ENCODE results near the gene UBE2G1.

UBE2G1 gene, protein sequence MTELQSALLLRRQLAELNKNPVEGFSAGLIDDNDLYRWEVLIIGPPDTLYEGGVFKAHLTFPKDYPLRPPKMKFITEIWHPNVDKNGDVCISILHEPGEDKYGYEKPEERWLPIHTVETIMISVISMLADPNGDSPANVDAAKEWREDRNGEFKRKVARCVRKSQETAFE

GRCh38 chr17:4366327-4367063 is at the start of gene UBE2G1:
Gene UBE2G1, minus strand, starts transcription at chr17:4366675. Its CDS starts 359 bp downstream, at chr17:4366316.
- Mint-ChIP-seq H3K27me3 (ENCODE audit: low read depth) (no peaks in the 10 kb centered on the region), H3K27ac (peak within 1 kb of the TSS; percentile 93), H3K4me1 (ENCODE audit: low read depth) (peaks cover 21% of the 10 kb centered on the region), H3K9me3 (no peaks in the 10 kb centered on the region), H3K4me3 (peak within 1 kb of the TSS; percentile 77), H3K36me3 (ENCODE audit: low read depth) (peaks cover 10% of the 10 kb centered on the region)

DNA sequence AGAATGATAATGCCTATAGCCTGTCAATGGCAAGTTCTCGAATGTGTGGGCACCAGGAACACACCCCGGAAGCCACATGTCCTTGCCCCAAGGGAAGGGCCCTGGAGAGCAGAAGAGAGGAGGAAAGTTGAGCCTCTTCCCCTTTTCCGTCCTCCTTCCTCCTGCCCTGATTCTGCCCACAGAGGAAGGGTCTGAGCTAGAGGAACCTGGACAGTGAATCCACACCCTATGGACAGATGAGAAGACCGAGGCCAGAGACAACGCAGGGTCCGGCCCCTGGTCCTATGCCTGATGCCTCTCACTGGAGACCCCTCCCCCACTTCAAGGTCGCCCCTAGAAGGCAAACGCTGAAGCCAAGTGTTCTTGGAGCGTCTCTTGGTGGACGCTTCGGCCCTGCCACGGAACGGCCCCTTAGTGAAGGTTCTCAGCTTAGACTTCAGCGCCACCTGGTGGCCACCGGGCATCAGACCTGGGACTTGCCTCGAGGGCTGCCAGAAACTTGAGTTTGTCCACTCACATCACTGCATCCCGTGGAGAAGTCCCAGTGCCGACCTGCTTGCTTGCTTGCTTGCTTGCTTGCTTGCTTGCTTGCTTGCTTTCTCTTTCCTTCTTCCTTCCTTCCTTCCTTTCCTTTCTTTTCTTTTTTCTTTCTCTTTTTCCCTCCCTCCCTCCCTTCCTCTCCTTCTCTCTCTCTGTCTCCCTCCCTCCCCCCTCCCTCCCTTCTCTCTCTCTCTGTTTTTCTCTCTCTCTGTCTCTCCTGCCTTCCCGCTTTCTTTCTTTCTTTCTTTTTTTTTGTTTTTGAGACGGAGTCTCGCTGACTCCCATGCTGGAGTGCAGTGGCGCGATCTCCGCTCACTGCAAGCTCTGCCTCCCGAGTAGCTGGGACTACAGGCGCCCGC is 46.7 kb upstream of the UBE2G1 start:
- H3K27me3 Mint-ChIP-seq (ENCODE audit: low read depth) = peaks cover 4% of the 10 kb centered on the region
- no peaks in the 10 kb centered on the region for H3K9me3 Mint-ChIP-seq
- peak overlapping the region; percentile 42 for H3K4me3 Mint-ChIP-seq
- H3K36me3 Mint-ChIP-seq (ENCODE audit: low read depth) = no peaks in the 10 kb centered on the region
- H3K27ac Mint-ChIP-seq = peak overlapping the region; percentile 65
- peaks cover 5% of the 10 kb centered on the region for H3K4me1 Mint-ChIP-seq (ENCODE audit: low read depth)

DNA sequence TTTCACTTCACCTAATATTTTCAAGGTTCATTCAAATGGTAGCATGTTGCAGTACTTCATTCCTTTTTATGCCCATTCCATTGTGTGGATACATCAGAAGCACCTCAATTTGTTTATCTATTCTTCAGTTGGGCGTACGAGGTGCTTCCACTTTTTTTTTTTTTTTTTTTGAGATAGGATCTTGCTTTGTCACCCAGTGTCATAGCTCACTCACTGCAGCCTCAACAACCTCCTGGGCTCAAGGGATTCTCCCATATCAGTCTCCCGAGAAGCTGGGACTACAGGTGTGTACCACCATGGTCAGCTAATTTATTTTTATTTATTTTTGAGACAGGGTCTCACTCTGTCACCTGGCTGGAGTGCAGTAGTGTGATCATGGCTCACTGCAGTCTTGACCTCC is 44.7 kb upstream of the UBE2G1 start:
- H3K4me1 Mint-ChIP-seq (ENCODE audit: low read depth) = peaks cover 5% of the 10 kb centered on the region
- no peaks in the 10 kb centered on the region for H3K9me3 Mint-ChIP-seq
- H3K27me3 Mint-ChIP-seq (ENCODE audit: low read depth) = peaks cover 4% of the 10 kb centered on the region
- no peak overlapping the region for H3K27ac Mint-ChIP-seq
- H3K4me3 Mint-ChIP-seq = no peak overlapping the region
- H3K36me3 Mint-ChIP-seq (ENCODE audit: low read depth) = no peaks in the 10 kb centered on the region

- H3K36me3 Mint-ChIP-seq (ENCODE audit: low read depth) = no peaks in the 10 kb centered on the region
- no peaks in the 10 kb centered on the region for H3K9me3 Mint-ChIP-seq
- peaks cover 5% of the 10 kb centered on the region for H3K4me1 Mint-ChIP-seq (ENCODE audit: low read depth)
- H3K27me3 Mint-ChIP-seq (ENCODE audit: low read depth) = peaks cover 2% of the 10 kb centered on the region
- no peak overlapping the region for H3K27ac Mint-ChIP-seq
- no peak overlapping the region for H3K4me3 Mint-ChIP-seq
These were observed 43.2 kb upstream of the UBE2G1 start for GRCh38 chr17:4409659-4410058.

- no peak overlapping the region for H3K4me3 Mint-ChIP-seq
- H3K27ac Mint-ChIP-seq = no peak overlapping the region
- H3K9me3 Mint-ChIP-seq = no peaks in the 10 kb centered on the region
- H3K36me3 Mint-ChIP-seq (ENCODE audit: low read depth) = no peaks in the 10 kb centered on the region
- H3K4me1 Mint-ChIP-seq (ENCODE audit: low read depth) = peaks cover 2% of the 10 kb centered on the region
- no peaks in the 10 kb centered on the region for H3K27me3 Mint-ChIP-seq (ENCODE audit: low read depth)
These were observed 41.4 kb upstream of the UBE2G1 start for GRCh38 chr17:4407851-4408250.

DNA sequence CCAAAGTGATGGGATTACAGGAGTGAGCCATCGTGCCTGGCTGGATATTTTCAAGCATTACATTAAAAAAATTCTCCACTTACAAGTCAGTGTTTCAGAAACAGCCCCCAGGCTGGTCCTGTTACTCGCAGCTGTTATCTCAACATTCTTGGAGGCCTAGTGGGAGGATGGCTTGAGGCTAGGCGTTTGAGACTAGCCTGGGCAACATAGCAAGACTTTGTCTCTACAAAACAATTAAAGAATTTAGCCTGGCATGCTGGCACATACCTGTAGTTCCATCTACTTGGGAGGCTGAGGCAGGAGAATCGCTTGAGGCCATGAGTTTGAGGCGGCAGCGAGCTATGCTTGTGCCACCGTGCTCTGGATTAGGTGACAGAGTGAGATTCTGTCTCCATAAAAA is 40.7 kb upstream of the UBE2G1 start:
- H3K4me1 Mint-ChIP-seq (ENCODE audit: low read depth) = peaks cover under 1% of the 10 kb centered on the region
- no peaks in the 10 kb centered on the region for H3K27me3 Mint-ChIP-seq (ENCODE audit: low read depth)
- H3K9me3 Mint-ChIP-seq = no peaks in the 10 kb centered on the region
- H3K36me3 Mint-ChIP-seq (ENCODE audit: low read depth) = no peaks in the 10 kb centered on the region
- H3K4me3 Mint-ChIP-seq = no peak overlapping the region
- no peak overlapping the region for H3K27ac Mint-ChIP-seq

GRCh38 chr17:4406386-4406785 is 39.9 kb upstream of the UBE2G1 start:
- Mint-ChIP-seq H3K4me1 (ENCODE audit: low read depth) (peaks cover 3% of the 10 kb centered on the region), H3K4me3 (no peak overlapping the region), H3K27me3 (ENCODE audit: low read depth) (no peaks in the 10 kb centered on the region), H3K27ac (no peak overlapping the region), H3K36me3 (ENCODE audit: low read depth) (no peaks in the 10 kb centered on the region), H3K9me3 (no peaks in the 10 kb centered on the region)

GRCh38 chr17:4405699-4406098 is 39.2 kb upstream of the UBE2G1 start:
- no peaks in the 10 kb centered on the region for H3K36me3 Mint-ChIP-seq (ENCODE audit: low read depth)
- H3K4me1 Mint-ChIP-seq (ENCODE audit: low read depth) = peaks cover 3% of the 10 kb centered on the region
- no peaks in the 10 kb centered on the region for H3K9me3 Mint-ChIP-seq
- no peak overlapping the region for H3K4me3 Mint-ChIP-seq
- H3K27ac Mint-ChIP-seq = no peak overlapping the region
- H3K27me3 Mint-ChIP-seq (ENCODE audit: low read depth) = no peaks in the 10 kb centered on the region

DNA sequence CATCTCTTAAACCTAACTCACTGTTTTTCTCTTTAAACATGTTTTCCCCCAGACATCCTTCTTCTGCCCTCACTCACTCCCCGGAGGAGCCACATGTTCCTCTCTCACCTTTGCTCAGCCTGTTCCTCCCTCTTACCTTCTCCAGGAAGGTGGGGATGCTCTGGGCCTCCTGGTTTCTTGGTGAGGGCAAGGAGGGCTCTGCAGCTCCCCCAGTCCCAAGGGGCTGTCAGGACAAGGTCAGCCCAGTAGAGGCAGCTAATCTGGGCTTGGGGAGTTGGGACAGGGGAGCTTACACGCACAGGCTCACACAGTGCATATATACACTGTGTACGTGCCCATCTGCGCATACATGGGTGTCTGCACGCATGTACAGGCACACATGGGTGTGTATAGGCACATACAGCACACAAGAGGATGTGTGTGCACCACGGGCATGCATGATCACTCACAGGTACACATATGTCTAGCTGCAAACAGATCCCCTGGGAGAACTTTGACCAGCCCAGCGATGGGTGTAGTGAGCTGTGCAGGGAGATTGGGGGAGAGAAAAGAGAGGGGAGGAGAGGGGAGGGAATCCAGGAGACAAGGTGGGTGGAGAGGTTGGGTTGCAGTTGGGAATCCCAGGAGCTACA is 38.7 kb upstream of the UBE2G1 start:
- Mint-ChIP-seq H3K27me3 (ENCODE audit: low read depth) (no peaks in the 10 kb centered on the region), H3K36me3 (ENCODE audit: low read depth) (no peaks in the 10 kb centered on the region), H3K9me3 (no peaks in the 10 kb centered on the region), H3K4me1 (ENCODE audit: low read depth) (peaks cover 3% of the 10 kb centered on the region), H3K27ac (no peak overlapping the region), H3K4me3 (no peak overlapping the region)

DNA sequence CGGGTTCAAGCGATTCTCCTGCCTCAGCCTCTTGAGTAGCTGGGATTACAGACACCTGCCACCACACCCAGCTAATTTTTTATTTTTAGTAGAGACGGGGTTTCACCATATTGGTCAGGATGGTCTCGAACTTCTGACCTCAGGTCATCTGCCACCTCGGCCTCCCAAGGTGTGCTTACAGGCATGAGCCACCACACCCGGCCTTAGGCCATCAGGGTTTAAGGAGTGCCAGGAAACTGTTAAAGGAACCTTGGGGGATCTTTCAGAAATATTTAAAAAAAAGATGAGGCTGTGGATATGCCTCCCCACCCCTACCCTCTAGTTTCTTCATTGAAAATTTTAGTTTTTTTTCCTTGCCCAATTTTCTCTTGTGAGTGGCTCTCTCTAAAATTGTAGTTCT is 31.4 kb upstream of the UBE2G1 start:
- H3K4me3 Mint-ChIP-seq = no peak overlapping the region
- no peak overlapping the region for H3K27ac Mint-ChIP-seq
- no peaks in the 10 kb centered on the region for H3K9me3 Mint-ChIP-seq
- no peaks in the 10 kb centered on the region for H3K27me3 Mint-ChIP-seq (ENCODE audit: low read depth)
- H3K4me1 Mint-ChIP-seq (ENCODE audit: low read depth) = peaks cover 22% of the 10 kb centered on the region
- no peaks in the 10 kb centered on the region for H3K36me3 Mint-ChIP-seq (ENCODE audit: low read depth)

DNA sequence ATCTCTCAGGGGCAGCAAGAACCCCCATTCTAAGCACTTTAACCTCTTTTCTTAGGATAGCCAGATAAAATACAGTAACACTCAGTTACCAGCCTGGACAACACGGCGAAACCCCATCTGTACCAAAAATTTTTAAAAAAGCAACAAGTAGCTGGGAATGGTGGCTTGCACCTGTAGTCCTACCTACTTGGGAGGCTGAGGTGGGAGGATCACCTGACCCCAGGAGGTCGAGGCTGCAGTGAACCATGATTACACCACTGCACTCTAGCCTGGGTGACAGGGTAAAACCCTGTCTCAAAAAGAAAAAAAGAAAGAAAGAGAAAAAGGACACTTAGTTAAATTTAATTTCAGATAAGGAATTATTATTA is 28.6 kb upstream of the UBE2G1 start:
- Mint-ChIP-seq H3K27me3 (ENCODE audit: low read depth) (no peaks in the 10 kb centered on the region), H3K36me3 (ENCODE audit: low read depth) (no peaks in the 10 kb centered on the region), H3K4me3 (no peak overlapping the region), H3K9me3 (no peaks in the 10 kb centered on the region), H3K27ac (no peak overlapping the region), H3K4me1 (ENCODE audit: low read depth) (peaks cover 22% of the 10 kb centered on the region)

GRCh38 chr17:4394208-4395110 is 28.0 kb upstream of the UBE2G1 start:
- H3K4me3 Mint-ChIP-seq = no peak overlapping the region
- H3K27me3 Mint-ChIP-seq (ENCODE audit: low read depth) = no peaks in the 10 kb centered on the region
- no peaks in the 10 kb centered on the region for H3K9me3 Mint-ChIP-seq
- H3K27ac Mint-ChIP-seq = no peak overlapping the region
- peaks cover 22% of the 10 kb centered on the region for H3K4me1 Mint-ChIP-seq (ENCODE audit: low read depth)
- H3K36me3 Mint-ChIP-seq (ENCODE audit: low read depth) = no peaks in the 10 kb centered on the region

DNA sequence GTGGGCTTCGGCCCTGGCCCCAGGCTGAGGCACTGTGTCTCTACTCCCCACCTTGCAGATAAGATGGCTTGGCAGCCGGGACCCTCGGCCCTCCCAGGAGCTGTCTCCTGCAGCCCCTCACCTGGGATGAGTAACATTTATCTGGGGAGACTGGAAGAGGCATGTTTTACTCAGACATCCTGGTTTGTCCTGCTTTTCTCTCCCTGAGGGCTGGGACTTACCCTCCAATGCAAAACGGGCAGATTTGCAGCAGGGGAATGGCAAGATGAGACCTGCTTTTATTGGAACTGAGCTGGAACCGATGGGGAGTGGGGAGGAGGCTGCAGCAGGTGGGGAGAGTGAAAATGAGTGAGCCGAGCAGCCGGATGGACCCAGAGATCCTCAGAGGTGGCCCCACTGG is 27.3 kb upstream of the UBE2G1 start:
- H3K9me3 Mint-ChIP-seq = no peaks in the 10 kb centered on the region

DNA sequence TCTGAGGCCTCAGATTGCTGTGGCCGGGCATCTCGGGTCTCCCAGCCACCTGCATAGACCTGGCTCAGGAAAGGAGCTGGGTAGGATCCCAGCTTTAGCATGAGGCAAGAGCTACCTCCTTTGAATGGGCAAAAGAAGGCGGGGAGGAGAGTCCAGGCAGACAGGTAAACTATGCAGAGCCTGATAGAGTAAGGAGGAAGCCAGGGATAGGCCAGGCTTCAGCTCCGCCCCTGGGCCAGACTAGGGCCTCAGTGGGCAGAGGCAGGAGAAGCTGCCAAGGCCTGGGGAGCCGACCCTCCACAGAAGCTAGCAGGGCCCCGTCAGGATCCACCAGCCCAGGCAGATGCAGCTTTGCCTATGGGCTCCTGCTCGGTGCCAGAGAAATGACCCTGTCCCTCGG is 22.6 kb upstream of the UBE2G1 start:
- Mint-ChIP-seq H3K9me3 (no peaks in the 10 kb centered on the region), H3K36me3 (ENCODE audit: low read depth) (no peaks in the 10 kb centered on the region), H3K4me1 (ENCODE audit: low read depth) (peaks cover 8% of the 10 kb centered on the region), H3K4me3 (no peak overlapping the region), H3K27ac (no peak overlapping the region), H3K27me3 (ENCODE audit: low read depth) (no peaks in the 10 kb centered on the region)

More for the DNA sequence above, 27.3 kb upstream of the UBE2G1 start:
- Mint-ChIP-seq H3K27me3 (ENCODE audit: low read depth) (no peaks in the 10 kb centered on the region), H3K4me1 (ENCODE audit: low read depth) (peaks cover 22% of the 10 kb centered on the region), H3K4me3 (no peak overlapping the region), H3K36me3 (ENCODE audit: low read depth) (no peaks in the 10 kb centered on the region), H3K27ac (no peak overlapping the region)
